CD8-positive, alpha-beta memory T cell (primary cell): ENCODE measurements around the gene ZSWIM8. TPM values are rescaled to one million over a fixed set of nuclear protein-coding genes. Genes with fewer than 3 reads are reported as not detected.
"Not testable (repeated sequence)": the region's sequence is repeated elsewhere in the genome, so short reads cannot be mapped to it uniquely, and the experiment has no call there.

Experiments
- CTCF ChIA-PET: fragments of 350-600 bp; sonication (Branson Sonifier 250); formaldehyde crosslinking; loops from one replicate; lab custom pipeline; 2021; ENCODE audit warnings: antibody characterized with exemption; lab: Charles Lee
- POLR2A ChIA-PET: fragments of 350-600 bp; sonication (Branson Sonifier 250); formaldehyde crosslinking; loops from one replicate; lab custom pipeline; 2021; ENCODE audit warnings: antibody characterized with exemption; lab: Charles Lee
- DNase-seq, 5 donors: peaks; one replicate each; pipeline versions ENCODE4 v3.0.0 to v3.0.0-alpha.2; 2020 to 2022; ENCODE audit warnings: mixed read lengths in 1 of 5
- H3K27ac ChIP-seq: one replicate; pipeline ENCODE4 v1.7.0; 2013; ENCODE audit warnings: low read depth, mild to moderate bottlenecking, low read length, moderate library complexity
- H3K27me3 ChIP-seq: 2 replicates; pipeline ENCODE4 v1.7.0; 2013; ENCODE audit warnings: low read length, mild to moderate bottlenecking; ENCODE audit not compliant: insufficient read depth, poor library complexity, severe bottlenecking
- H3K36me3 ChIP-seq: 2 replicates; pipeline ENCODE4 v1.7.0; 2013; ENCODE audit warnings: mild to moderate bottlenecking, low read length, moderate library complexity; ENCODE audit not compliant: insufficient read depth
- H3K4me1 ChIP-seq: 2 replicates; pipeline ENCODE4 v1.7.0; 2013; ENCODE audit warnings: mild to moderate bottlenecking, low read length, moderate library complexity; ENCODE audit not compliant: insufficient read depth
- H3K4me3 ChIP-seq: 2 replicates; pipeline ENCODE4 v1.7.0; 2013; ENCODE audit warnings: mild to moderate bottlenecking, low read length
- H3K9me3 ChIP-seq: 2 replicates; pipeline ENCODE4 v1.7.0; 2013; ENCODE audit warnings: mild to moderate bottlenecking, low read length
- H3K27ac Mint-ChIP-seq, 8 donors: one replicate each; pipeline ENCODE4 v1.8.0; 2020 to 2021; ENCODE audit warnings: mixed read lengths in 8 of 8, mild to moderate bottlenecking in 6 of 8, inconsistent platforms in 3 of 8, moderate library complexity in 3 of 8
- H3K27me3 Mint-ChIP-seq, 2 donors: one replicate each; pipeline ENCODE4 v1.8.0; 2020 to 2021; ENCODE audit warnings: mixed read lengths in 2 of 2, mild to moderate bottlenecking in 1 of 2, moderate library complexity in 1 of 2
- H3K36me3 Mint-ChIP-seq, 3 donors: one replicate each; pipeline ENCODE4 v1.8.0; 2020 to 2021; ENCODE audit warnings: mixed read lengths in 3 of 3, inconsistent platforms in 1 of 3, mild to moderate bottlenecking in 1 of 3
- H3K4me1 Mint-ChIP-seq, 3 donors: one replicate each; pipeline ENCODE4 v1.8.0; 2020 to 2021; ENCODE audit warnings: mixed read lengths in 3 of 3, inconsistent platforms in 1 of 3, mild to moderate bottlenecking in 1 of 3
- H3K4me3 Mint-ChIP-seq, 7 donors: one replicate each; pipeline ENCODE4 v1.8.0; 2020 to 2021; ENCODE audit warnings: mixed read lengths in 7 of 7, mild to moderate bottlenecking in 6 of 7, moderate library complexity in 4 of 7, inconsistent platforms in 2 of 7
- H3K9me3 Mint-ChIP-seq, 5 donors: one replicate each; pipeline ENCODE4 v1.8.0; 2020 to 2022; ENCODE audit warnings: mixed read lengths in 5 of 5, mild to moderate bottlenecking in 3 of 5, moderate library complexity in 2 of 5, inconsistent platforms in 1 of 5
- polyA plus RNA-seq: library from polyadenylated mRNA; unstranded; fragments of 300-500 nt; fragmentation: Illumina TruSeq; gene quantifications from one replicate; pipeline ENCODE4 v1.2.3, GENCODE V29; 2021
- total RNA-seq, 2 experiments: library from RNA; stranded (reverse); gene quantifications; one replicate each; pipeline ENCODE4 v1.2.3, GENCODE V29; 2021

Gene ZSWIM8
- total and polyA plus RNA-seq, 3 experiments from 2014 or later = 26.0 to 57.6 (median 54.3) TPM

GRCh38 chr10:73781879-73782748, 3.3 kb upstream of the ZSWIM8 start, which contains the start of gene CHCHD1:
Gene CHCHD1 (plus strand): TSS chr10:73782048. CDS start chr10:73782076, 28 bp downstream.
- H3K4me1 Mint-ChIP-seq = peaks cover 52 to 75% (median 60%) of the 10 kb centered on the region in 3 donors
- Histone ChIP-seq H3K9me3 (no peaks in the 10 kb centered on the region), H3K27ac (peak within 1 kb of the TSS; percentile 81), H3K4me1 (peaks cover 45% of the 10 kb centered on the region), H3K27me3 (no peaks in the 10 kb centered on the region), H3K36me3 (no peaks in the 10 kb centered on the region), H3K4me3 (peak within 1 kb of the TSS; percentile 74)
- DNase-seq = peak; percentile 85 to 93 (median 90)
- H3K27ac Mint-ChIP-seq = peak within 1 kb of the TSS; percentile 88 to 99 (median 98)
- no peaks in the 10 kb centered on the region for H3K27me3 Mint-ChIP-seq
- H3K9me3 Mint-ChIP-seq = peaks cover 0 to 3% (median 0%) of the 10 kb centered on the region in 5 donors
- ChIA-PET CTCF (interaction anchor here (1.1 to 4.2 kb wide), 8 partner anchors 10 to 98 kb away, joined by 3 to 35 read pairs (median 6); partner anchors contain the start of gene SEC24C), POLR2A (interaction anchor here (0.6 to 7.3 kb wide), 5 partner anchors 10 to 33 kb away, joined by 3 to 88 read pairs (median 5); a partner anchor contains a TSS)
- H3K36me3 Mint-ChIP-seq = peaks cover 0 to 49% (median 2%) of the 10 kb centered on the region in 3 donors
- H3K4me3 Mint-ChIP-seq = peak within 1 kb of the TSS; percentile 94 to 100 (median 97)

- H3K9me3 ChIP-seq = no peaks in the 10 kb centered on the region
- H3K27ac Mint-ChIP-seq = peak overlapping the region; percentile 88 to 99 (median 98)
- H3K27me3 Mint-ChIP-seq = no peaks in the 10 kb centered on the region
- peaks cover 54 to 74% (median 59%) of the 10 kb centered on the region in 3 donors for H3K4me1 Mint-ChIP-seq
- no peak for DNase-seq
- no peaks in the 10 kb centered on the region for H3K27me3 ChIP-seq
- no peaks in the 10 kb centered on the region for H3K36me3 ChIP-seq
- POLR2A ChIA-PET = interaction anchor here (7.3 kb wide), 1 partner anchor 10 kb away, joined by 88 read pairs; a partner anchor contains a TSS
- H3K36me3 Mint-ChIP-seq = peaks cover 0 to 47% (median 2%) of the 10 kb centered on the region in 3 donors
- H3K27ac ChIP-seq = peak overlapping the region; percentile 81
- CTCF ChIA-PET = interaction anchor here (1.2 to 4.2 kb wide), 3 partner anchors 10 to 14 kb away, joined by 3 to 35 read pairs (median 8); a partner anchor contains a TSS
- peaks cover 49% of the 10 kb centered on the region for H3K4me1 ChIP-seq
- peak overlapping the region; percentile 94 to 100 (median 97) for H3K4me3 Mint-ChIP-seq
- H3K4me3 ChIP-seq = peak overlapping the region; percentile 74
- peaks cover 0 to 3% (median 0%) of the 10 kb centered on the region in 5 donors for H3K9me3 Mint-ChIP-seq
Observed at GRCh38 chr10:73782749-73783085, 2.7 kb upstream of the ZSWIM8 start.

- H3K4me3 ChIP-seq = peak overlapping the region; percentile 88
- Mint-ChIP-seq H3K4me1 (peaks cover 45 to 64% (median 49%) of the 10 kb centered on the region in 3 donors), H3K27me3 (no peaks in the 10 kb centered on the region), H3K27ac (peak overlapping the region; percentile 89 to 99 (median 97)), H3K4me3 (peak overlapping the region; percentile 91 to 100 (median 99)), H3K36me3 (peaks cover 5 to 54% (median 7%) of the 10 kb centered on the region in 3 donors), H3K9me3 (peaks cover 0 to 3% (median 0%) of the 10 kb centered on the region in 5 donors)
- POLR2A ChIA-PET = interaction anchor here (0.8 to 7.3 kb wide), 5 partner anchors 13 to 52 kb away, joined by 3 to 88 read pairs (median 11); partner anchors contain the start of gene SEC24C
- H3K36me3 ChIP-seq = peaks cover 9% of the 10 kb centered on the region
- CTCF ChIA-PET = interaction anchor here (0.7 to 2.1 kb wide), 7 partner anchors 9 to 94 kb away, joined by 3 to 12 read pairs (median 6); partner anchors contain the start of gene SEC24C
- H3K27me3 ChIP-seq = no peaks in the 10 kb centered on the region
- H3K4me1 ChIP-seq = peaks cover 44% of the 10 kb centered on the region
- H3K27ac ChIP-seq = peak overlapping the region; percentile 77
- peak; percentile 27 to 75 (median 59) for DNase-seq
- no peaks in the 10 kb centered on the region for H3K9me3 ChIP-seq
Observed at GRCh38 chr10:73785721-73786511, 510 bp downstream of the ZSWIM8 start.

DNA sequence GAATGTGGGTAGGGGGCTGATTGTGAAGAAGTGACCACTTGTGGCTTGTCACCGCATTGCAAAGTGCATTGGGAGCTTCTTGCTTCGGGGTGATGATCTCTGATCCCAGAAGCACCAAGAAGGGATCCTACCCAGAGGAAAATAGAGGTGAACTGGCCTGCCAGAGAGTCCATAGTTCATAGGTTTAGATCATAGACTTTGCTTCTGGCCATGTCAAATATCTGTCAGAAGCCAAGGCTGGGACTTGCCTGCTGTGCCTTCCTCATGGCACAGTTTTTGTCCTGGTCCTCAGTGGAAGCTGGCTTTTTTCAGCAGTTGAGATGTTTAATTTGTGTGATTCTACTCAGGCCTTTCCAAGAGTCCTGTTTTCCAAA, 1.1 kb downstream of the ZSWIM8 start:
- Mint-ChIP-seq H3K36me3 (peaks cover 5 to 59% (median 7%) of the 10 kb centered on the region in 3 donors), H3K4me1 (peaks cover 44 to 58% (median 45%) of the 10 kb centered on the region in 3 donors), H3K27me3 (no peaks in the 10 kb centered on the region), H3K4me3 (peak overlapping the region; percentile 88 to 100 (median 93)), H3K27ac (peak overlapping the region; percentile 89 to 98 (median 96)), H3K9me3 (peaks cover 0 to 3% (median 0%) of the 10 kb centered on the region in 5 donors)
- ChIA-PET POLR2A (interaction anchor here (0.8 to 7.3 kb wide), 5 partner anchors 14 to 52 kb away, joined by 3 to 88 read pairs (median 11); partner anchors contain the start of gene SEC24C), CTCF (interaction anchor here (1.3 to 2.1 kb wide), 6 partner anchors 8 to 94 kb away, joined by 4 to 12 read pairs (median 6); partner anchors contain the start of gene SEC24C)
- no peak for DNase-seq
- no peaks in the 10 kb centered on the region for H3K27me3 ChIP-seq
- peaks cover 39% of the 10 kb centered on the region for H3K4me1 ChIP-seq
- peak overlapping the region; percentile 77 for H3K27ac ChIP-seq
- peaks cover 15% of the 10 kb centered on the region for H3K36me3 ChIP-seq
- H3K9me3 ChIP-seq = no peaks in the 10 kb centered on the region
- H3K4me3 ChIP-seq = peak overlapping the region; percentile 88

- peak overlapping the region in 6 of 8 donors; percentile 21 to 89 (median 51) for H3K27ac Mint-ChIP-seq
- ChIA-PET CTCF (interaction anchor here (1.3 to 2.1 kb wide), 7 partner anchors 7 to 93 kb away, joined by 3 to 12 read pairs (median 6); a partner anchor contains a TSS), POLR2A (interaction anchor here (1.9 to 7.3 kb wide), 3 partner anchors 15 to 44 kb away, joined by 11 to 88 read pairs (median 13); partner anchors contain the start of gene SEC24C)
- Histone ChIP-seq H3K4me1 (peaks cover 39% of the 10 kb centered on the region), H3K36me3 (peaks cover 21% of the 10 kb centered on the region)
- H3K4me3 Mint-ChIP-seq = peak overlapping the region; percentile 40 to 71 (median 57)
- peaks cover 39 to 52% (median 40%) of the 10 kb centered on the region in 3 donors for H3K4me1 Mint-ChIP-seq
- not testable (repeated sequence) for H3K27me3 Mint-ChIP-seq, H3K27me3 ChIP-seq, DNase-seq, H3K9me3 ChIP-seq, H3K27ac ChIP-seq, H3K9me3 Mint-ChIP-seq, H3K4me3 ChIP-seq
- H3K36me3 Mint-ChIP-seq = peaks cover 5 to 60% (median 7%) of the 10 kb centered on the region in 3 donors
Observed at GRCh38 chr10:73787031-73787800, 1.8 kb downstream of the ZSWIM8 start.

- no peak overlapping the region for H3K4me3 ChIP-seq
- Mint-ChIP-seq H3K4me3 (peak overlapping the region in 2 of 7 donors; percentile 73 to 76), H3K36me3 (peaks cover 12 to 73% (median 14%) of the 10 kb centered on the region in 3 donors), H3K27me3 (peaks cover 0 to 2% of the 10 kb centered on the region in 2 donors), H3K9me3 (peaks cover 0 to 3% (median 0%) of the 10 kb centered on the region in 5 donors), H3K4me1 (peaks cover 27 to 37% (median 31%) of the 10 kb centered on the region in 3 donors), H3K27ac (peak overlapping the region in 2 of 8 donors; percentile 60 to 84)
- no peaks in the 10 kb centered on the region for H3K9me3 ChIP-seq
- H3K27me3 ChIP-seq = no peaks in the 10 kb centered on the region
- ChIA-PET CTCF (interaction anchor here (0.9 to 1.3 kb wide), 3 partner anchors 16 to 90 kb away, joined by 3 to 6 read pairs (median 4); a partner anchor contains a TSS), POLR2A (no interaction called here)
- DNase-seq = no peak
- H3K4me1 ChIP-seq = peaks cover 28% of the 10 kb centered on the region
- H3K36me3 ChIP-seq = peaks cover 38% of the 10 kb centered on the region
- no peak overlapping the region for H3K27ac ChIP-seq
Observed at GRCh38 chr10:73788864-73789658, 3.7 kb downstream of the ZSWIM8 start.
